Measurements from ENCODE around the gene PPIL1.

GRCh38 chr6:36818756-36819155, 55.8 kb downstream of the PPIL1 start:
- no peak for TF ChIP-seq POLR2A (IDR thresholded peaks at IDR 0.05; ENCODE audit: low read depth, low read length)
- no peak for TF ChIP-seq CTCF (conservative IDR thresholded peaks at IDR 0.05; ENCODE audit: low read depth, low read length)
- no peak for TF ChIP-seq RCOR1 (IDR thresholded peaks at IDR 0.05; ENCODE audit: insufficient replicate concordance, low read length)
- TF ChIP-seq SMC3 (IDR thresholded peaks at IDR 0.05; ENCODE audit: low read depth, low read length), result no peak
- no peak for TF ChIP-seq BHLHE40 (IDR thresholded peaks at IDR 0.05; ENCODE audit: low read depth, low read length)
- no peak for TF ChIP-seq MXI1 (IDR thresholded peaks at IDR 0.05; ENCODE audit: borderline replicate concordance, low read depth, low read length)
- TF ChIP-seq RAD21 (IDR thresholded peaks at IDR 0.05; ENCODE audit: low read length), result no peak
- TF ChIP-seq USF2 (IDR thresholded peaks at IDR 0.05; ENCODE audit: low read depth, low read length), result no peak
- no peak for TF ChIP-seq MAZ (IDR thresholded peaks at IDR 0.05; ENCODE audit: borderline replicate concordance, low read depth, low read length)
- no peak for TF ChIP-seq RFX5 (IDR thresholded peaks at IDR 0.05; ENCODE audit: low read depth, low read length)
- TF ChIP-seq FOS (IDR thresholded peaks at IDR 0.05; ENCODE audit: low read depth, low read length), result no peak
- TF ChIP-seq MAFK (IDR thresholded peaks at IDR 0.05; ENCODE audit: low read depth, low read length), result no peak

Measured in IMR-90 (cell line).